HG03521 (cell line): ENCODE data around the gene DRC7.

Experiments used
- ATAC-seq: cut with Tn5 transposase; IDR thresholded peaks from one replicate; pipeline ENCODE4 v1.9.1; 2021; ENCODE audit warnings: mild to moderate bottlenecking, moderate library complexity; ENCODE audit not compliant: unreplicated experiment

The DRC7 gene

GRCh38 chr16:57781349-57781740 is 86.7 kb downstream of the DRC7 start:
- no peak for ATAC-seq
